K562 (cell line): ENCODE results near the gene FOXR1. TPM values are rescaled to one million over a fixed set of nuclear protein-coding genes. Genes with fewer than 3 reads are reported as not detected.

Experiments
- CHD1 ChIP-seq: fragments of 200-600 bp; sonication (generic); IDR thresholded peaks from one replicate; pipeline ENCODE4 v1.6.1; 2012; ENCODE audit warnings: mild to moderate bottlenecking, moderate library complexity, low read length, inconsistent platforms
- E2F4 ChIP-seq: sonication (generic); formaldehyde crosslinking; IDR thresholded peaks from 2 replicates; pipeline ENCODE4 v1.8.0; 2022; ENCODE audit warnings: mild to moderate bottlenecking, low read depth, missing genetic modification reagents
- EP400 ChIP-seq: fragments of 450-650 bp; IDR thresholded peaks from 2 replicates; pipeline ENCODE4 v1.6.1; 2017; ENCODE audit warnings: antibody characterized with exemption, mild to moderate bottlenecking, moderate library complexity
- EZH2 ChIP-seq: IDR thresholded peaks from 2 replicates; pipeline ENCODE4 v1.6.1; 2012; ENCODE audit warnings: low read depth, mild to moderate bottlenecking, inconsistent platforms, low read length, borderline replicate concordance
- HMGXB4 ChIP-seq: sonication (generic); formaldehyde crosslinking; IDR thresholded peaks from 2 replicates; pipeline ENCODE4 v1.8.1; 2023; ENCODE audit warnings: mild to moderate bottlenecking, missing genetic modification reagents
- ILK ChIP-seq: fragments of 450-650 bp; IDR thresholded peaks from 2 replicates; pipeline ENCODE4 v1.6.1; 2016; ENCODE audit warnings: missing genetic modification characterization, low read depth, mild to moderate bottlenecking, missing compliant biosample characterization, moderate library complexity, borderline replicate concordance
- KHSRP ChIP-seq: fragments of 450-650 bp; IDR thresholded peaks from 2 replicates; pipeline ENCODE4 v1.6.1; 2017
- NFE2L1 ChIP-seq: fragments of 450-650 bp; IDR thresholded peaks from 2 replicates; pipeline ENCODE4 v1.6.1; 2016; ENCODE audit warnings: missing genetic modification characterization, low read depth, mild to moderate bottlenecking, missing compliant biosample characterization, moderate library complexity, borderline replicate concordance
- NFYB ChIP-seq: IDR thresholded peaks from 2 replicates; pipeline ENCODE4 v1.6.1; 2011; ENCODE audit warnings: mild to moderate bottlenecking, moderate library complexity; ENCODE audit not compliant: insufficient read length; ENCODE audit errors: extremely low read depth
- NONO ChIP-seq, 2 experiments: fragments of 200-400 bp in 1 of 2; fragments of 450-650 bp in 1 of 2; formaldehyde crosslinking in 1 of 2; IDR thresholded peaks; 2 replicates each; pipeline ENCODE4 v1.6.1; 2017; ENCODE audit warnings: low read depth in 2 of 2, mild to moderate bottlenecking in 2 of 2, moderate library complexity in 2 of 2, low read length in 1 of 2
- POLR2H ChIP-seq: IDR thresholded peaks from 2 replicates; pipeline ENCODE4 v1.6.1; 2016; ENCODE audit warnings: missing genetic modification characterization, low read depth, mild to moderate bottlenecking, control low read depth, missing compliant biosample characterization, moderate library complexity
- POU5F1 ChIP-seq: fragments of 150-350 bp; IDR thresholded peaks from 2 replicates; pipeline ENCODE4 v1.6.1; 2014; ENCODE audit warnings: borderline replicate concordance, low read length, low read depth, mild to moderate bottlenecking; ENCODE audit not compliant: partially characterized antibody
- RAD51 ChIP-seq: fragments of 450-650 bp; IDR thresholded peaks from 2 replicates; pipeline ENCODE4 v1.7.1; 2016; ENCODE audit warnings: low read depth, mild to moderate bottlenecking, borderline replicate concordance
- RB1 ChIP-seq: fragments of 450-650 bp; IDR thresholded peaks from 2 replicates; pipeline ENCODE4 v1.6.1; 2017; ENCODE audit warnings: low read depth, mild to moderate bottlenecking
- RHOXF2B ChIP-seq: fragments of 250-450 bp; sonication (Bioruptor Pico); conservative IDR thresholded peaks from 2 replicates; pipeline ENCODE4 v1.5.1; 2021
- SNRNP70 ChIP-seq: fragments of 200-400 bp; formaldehyde crosslinking; optimal IDR thresholded peaks from 2 replicates; pipeline ENCODE3; 2017; ENCODE audit warnings: low read depth, low read length
- TAL1 ChIP-seq: fragments of 450-650 bp; IDR thresholded peaks from 2 replicates; pipeline ENCODE4 v1.6.1; 2016; ENCODE audit warnings: mild to moderate bottlenecking
- TBL1XR1 ChIP-seq, 2 experiments: IDR thresholded peaks; 2 replicates each; pipeline ENCODE4 v1.6.1; 2012; ENCODE audit warnings: improper control_type of control experiment in 2 of 2, low read length in 2 of 2, mild to moderate bottlenecking in 1 of 2
- TFAM ChIP-seq: fragments of 250-450 bp; sonication (Bioruptor Pico); conservative IDR thresholded peaks from 2 replicates; pipeline ENCODE4 v1.5.0; 2021; ENCODE audit warnings: mild to moderate bottlenecking, moderate library complexity
- TFE3 ChIP-seq: fragments of 450-650 bp; formaldehyde crosslinking; IDR thresholded peaks from 2 replicates; pipeline ENCODE4 v1.4.0; 2020; ENCODE audit warnings: mild to moderate bottlenecking, mixed read lengths
- ZBED1 ChIP-seq: IDR thresholded peaks from 2 replicates; pipeline ENCODE4 v1.6.1; 2014
- ZFP1 ChIP-seq: fragments of 450-650 bp; formaldehyde crosslinking; IDR thresholded peaks from 2 replicates; pipeline ENCODE4 v1.4.0; 2020; ENCODE audit warnings: mild to moderate bottlenecking, mixed read lengths
- ZFPM2 ChIP-seq: fragments of 250-450 bp; sonication (Bioruptor Pico); IDR thresholded peaks from 2 replicates; pipeline ENCODE4 v1.5.1; 2022; ENCODE audit warnings: mild to moderate bottlenecking
- ZNF133 ChIP-seq: fragments of 250-450 bp; sonication (Bioruptor Pico); IDR thresholded peaks from 2 replicates; pipeline ENCODE4 v1.4.0; 2020; ENCODE audit warnings: mild to moderate bottlenecking
- ZNF143 ChIP-seq: sonication (generic); formaldehyde crosslinking; IDR thresholded peaks from 2 replicates; pipeline ENCODE4 v1.9.0; 2022; ENCODE audit warnings: mild to moderate bottlenecking, missing genetic modification reagents
- polyA plus RNA-seq, 8 experiments: library from polyadenylated mRNA; depleted of rRNA in 4 of 8; stranded (reverse) in 5 of 8; unstranded in 3 of 8; fragments of >200 nt; fragmentation: Nextera tagmentation in 2 of 8; fragmentation: Illumina TruSeq in 1 of 8; extraction: Ambion mirVana in 2 of 8; extraction: Trizol in 1 of 8; gene quantifications; 2 replicates each; pipeline versions ENCODE4 v1.2.1 to v1.2.3, GENCODE V29; 2011 to 2014; ENCODE audit warnings: inconsistent platforms in 1 of 8, missing spikeins in 1 of 8
- total RNA-seq, 7 experiments: library from RNA; depleted of rRNA in 6 of 7; stranded (reverse); fragments of >200 nt in 6 of 7; fragmentation: Illumina TruSeq in 2 of 7; extraction: Trizol in 2 of 7; gene quantifications; 2 replicates each; pipeline versions ENCODE4 v1.2.1 to v1.2.3, GENCODE V29; 2011 to 2021; ENCODE audit warnings: low replicate concordance in 1 of 7

Gene FOXR1
- total and polyA plus RNA-seq, 9 of the 15 experiments (the other 6 are each of a cell fraction or from before 2014, with no cell fraction given) = not detected

- no peak for TF ChIP-seq TFE3
- TF ChIP-seq TBL1XR1 (IDR thresholded peaks at IDR 0.05; ENCODE audit: low read length in 2 of 2) = peak; percentile 7 to 21; a peak in 1 of 4 replicates
- TF ChIP-seq ZFPM2 (CRISPR knock-in tag) = no peak
- TF ChIP-seq ZBED1 = peak; percentile 51; the same call in 1 of the 2 replicates
- peak; percentile 20; the same call in 1 of the 2 replicates for TF ChIP-seq ZNF143 (CRISPR knock-in tag)
- TF ChIP-seq ZNF133 (CRISPR knock-in tag) = no peak
- TF ChIP-seq KHSRP = no peak
- no peak for TF ChIP-seq SNRNP70
- no peak for TF ChIP-seq E2F4
- TF ChIP-seq RHOXF2B (CRISPR knock-in tag) = 0 out of 2 replicates have a peak, but pooled peaks have one; percentile 43
- TF ChIP-seq EZH2 = no peak
- 0 out of 4 replicates have a peak, but pooled peaks of 1 of the 2 experiments have one; percentile 10 for TF ChIP-seq NONO (IDR thresholded peaks at IDR 0.05; ENCODE audit: low read depth in 2 of 2, low read length in 1 of 2)
- no peak for TF ChIP-seq ILK (tag)
- peak; percentile 100 for TF ChIP-seq EP400
- TF ChIP-seq POLR2H (tag) = peak; percentile 83
- TF ChIP-seq ZFP1 = no peak
- no peak for TF ChIP-seq TAL1
- TF ChIP-seq NFYB = no peak
- no peak for TF ChIP-seq TFAM (CRISPR knock-in tag)
- TF ChIP-seq POU5F1 = no peak
- no peak for TF ChIP-seq CHD1
- peak; percentile 72; the same call in 1 of the 2 replicates for TF ChIP-seq HMGXB4 (CRISPR knock-in tag)
- no peak for TF ChIP-seq NFE2L1
- peak; percentile 11; the same call in 1 of the 2 replicates for TF ChIP-seq RB1
- no peak for TF ChIP-seq RAD51
Measured at GRCh38 chr11:119018074-119018938, 46.7 kb downstream of the FOXR1 start, which contains the start of the genes RPS25 and TRAPPC4 (continued).
